OCI-LY1 (cell line): ENCODE data around the gene CXCR2.
"Not testable (repeated sequence)": the region's sequence is repeated elsewhere in the genome, so short reads cannot be mapped to it uniquely, and the experiment has no call there.

ENCODE experiments used
- H2AFZ ChIP-seq: fragments of 200-600 bp; sonication (generic), shearing (Covaris generic); 2 replicates; pipeline ENCODE4 v1.6.0; 2014; ENCODE audit warnings: antibody characterized with exemption, mild to moderate bottlenecking, low read length
- H3F3A ChIP-seq: fragments of 200-600 bp; sonication (generic), shearing (Covaris generic); 2 replicates; pipeline ENCODE4 v1.6.0; 2014; ENCODE audit warnings: mild to moderate bottlenecking, antibody characterized with exemption, low read length, moderate library complexity; ENCODE audit not compliant: insufficient read depth
- H3K27ac ChIP-seq: fragments of 200-600 bp; sonication (generic); 2 replicates; pipeline ENCODE4 v1.5.1; 2014; ENCODE audit warnings: low read length, mixed run types, mild to moderate bottlenecking, low read depth; ENCODE audit not compliant: poor library complexity, severe bottlenecking
- H3K27me3 ChIP-seq: fragments of 200-600 bp; sonication (generic); 2 replicates; pipeline ENCODE4 v1.6.0; 2014; ENCODE audit warnings: antibody characterized with exemption, mild to moderate bottlenecking, low read length, moderate library complexity; ENCODE audit not compliant: insufficient read depth
- H3K36me3 ChIP-seq: fragments of 200-600 bp; sonication (generic); 2 replicates; pipeline ENCODE4 v1.6.1; 2014; ENCODE audit warnings: mild to moderate bottlenecking, antibody characterized with exemption, low read length, moderate library complexity, mixed read lengths; ENCODE audit not compliant: insufficient read depth
- H3K4me1 ChIP-seq: fragments of 200-600 bp; sonication (generic); 2 replicates; pipeline ENCODE4 v1.5.1; 2014; ENCODE audit warnings: mild to moderate bottlenecking, low read length, moderate library complexity; ENCODE audit not compliant: insufficient read depth, severe bottlenecking
- H3K4me2 ChIP-seq: fragments of 200-600 bp; sonication (generic), shearing (Covaris generic); 2 replicates; pipeline ENCODE4 v1.6.1; 2014; ENCODE audit warnings: low read length
- H3K4me3 ChIP-seq: fragments of 200-600 bp; sonication (generic); 2 replicates; pipeline ENCODE4 v1.5.1; 2014; ENCODE audit warnings: low read length, low read depth, mild to moderate bottlenecking, mixed read lengths; ENCODE audit not compliant: poor library complexity, severe bottlenecking
- H3K79me2 ChIP-seq: fragments of 200-600 bp; shearing (Covaris generic); 2 replicates; pipeline ENCODE4 v1.6.1; 2016; ENCODE audit warnings: mixed run types, low read length, mixed read lengths; ENCODE audit not compliant: insufficient read depth
- H3K9ac ChIP-seq: fragments of 200-600 bp; sonication (generic), shearing (Covaris generic); 2 replicates; pipeline ENCODE4 v1.6.1; 2014; ENCODE audit warnings: mild to moderate bottlenecking, low read length, mixed read lengths
- H3K9me2 ChIP-seq: fragments of 200-600 bp; sonication (generic), shearing (Covaris generic); 2 replicates; pipeline ENCODE4 v1.6.1; 2014; ENCODE audit warnings: low read depth, mild to moderate bottlenecking, low read length, mixed read lengths
- H3K9me3 ChIP-seq: fragments of 200-600 bp; shearing (Covaris generic); 2 replicates; pipeline ENCODE4 v1.6.1; 2014; ENCODE audit warnings: low read length, mixed read lengths
- H4K20me1 ChIP-seq: fragments of 200-600 bp; sonication (generic), shearing (Covaris generic); 2 replicates; pipeline ENCODE4 v1.6.0; 2016; ENCODE audit warnings: mild to moderate bottlenecking, low read length; ENCODE audit not compliant: insufficient read depth
- EZH2 ChIP-seq: fragments of 200-600 bp; sonication (generic), shearing (Covaris generic); IDR thresholded peaks from 2 replicates; pipeline ENCODE4 v1.8.0; 2017; ENCODE audit warnings: borderline replicate concordance, mixed run types, mild to moderate bottlenecking, antibody characterized with exemption, low read length, moderate library complexity, mixed read lengths
- TF ChIP-seq, protein P1 (sequence below): fragments of 200-600 bp; sonication (generic), shearing (Covaris generic); IDR thresholded peaks from 2 replicates; pipeline ENCODE4 v1.5.1; 2017; ENCODE audit warnings: mild to moderate bottlenecking, antibody characterized with exemption, low read length, moderate library complexity, mixed read lengths

CXCR2 gene

DNA sequence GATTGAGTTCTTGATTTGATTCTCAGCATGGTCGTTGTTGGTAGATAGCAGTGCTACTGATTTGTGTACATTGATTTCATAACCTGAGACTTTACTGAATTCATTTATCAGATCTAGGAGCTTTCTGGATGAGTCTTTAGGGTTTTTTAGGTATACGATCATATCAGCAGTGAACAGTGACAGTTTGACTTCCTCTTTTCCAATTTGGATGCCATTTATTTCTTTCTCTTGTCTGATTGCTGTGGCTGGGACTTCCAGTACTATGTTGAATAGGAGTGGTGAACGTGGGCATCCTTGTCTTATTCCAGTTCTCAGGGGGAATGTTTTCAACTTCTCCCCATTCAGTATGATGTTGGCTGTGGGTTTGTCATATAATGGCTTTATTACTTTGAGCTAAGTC lies 27.9 kb upstream of the CXCR2 start:
- H4K20me1 ChIP-seq = no peaks in the 10 kb centered on the region
- no peaks in the 10 kb centered on the region for H3F3A ChIP-seq
- H3K79me2 ChIP-seq = no peaks in the 10 kb centered on the region
- H3K4me3 ChIP-seq = no peak overlapping the region
- no peaks in the 10 kb centered on the region for H3K4me1 ChIP-seq
- no peak overlapping the region for H2AFZ ChIP-seq
- H3K27me3 ChIP-seq = no peaks in the 10 kb centered on the region
- no peaks in the 10 kb centered on the region for H3K9me2 ChIP-seq
- H3K9ac ChIP-seq = no peak overlapping the region
- no peaks in the 10 kb centered on the region for H3K36me3 ChIP-seq
- H3K9me3 ChIP-seq = no peaks in the 10 kb centered on the region
- TF ChIP-seq EZH2 = no peak
- TF ChIP-seq, protein P1, sequence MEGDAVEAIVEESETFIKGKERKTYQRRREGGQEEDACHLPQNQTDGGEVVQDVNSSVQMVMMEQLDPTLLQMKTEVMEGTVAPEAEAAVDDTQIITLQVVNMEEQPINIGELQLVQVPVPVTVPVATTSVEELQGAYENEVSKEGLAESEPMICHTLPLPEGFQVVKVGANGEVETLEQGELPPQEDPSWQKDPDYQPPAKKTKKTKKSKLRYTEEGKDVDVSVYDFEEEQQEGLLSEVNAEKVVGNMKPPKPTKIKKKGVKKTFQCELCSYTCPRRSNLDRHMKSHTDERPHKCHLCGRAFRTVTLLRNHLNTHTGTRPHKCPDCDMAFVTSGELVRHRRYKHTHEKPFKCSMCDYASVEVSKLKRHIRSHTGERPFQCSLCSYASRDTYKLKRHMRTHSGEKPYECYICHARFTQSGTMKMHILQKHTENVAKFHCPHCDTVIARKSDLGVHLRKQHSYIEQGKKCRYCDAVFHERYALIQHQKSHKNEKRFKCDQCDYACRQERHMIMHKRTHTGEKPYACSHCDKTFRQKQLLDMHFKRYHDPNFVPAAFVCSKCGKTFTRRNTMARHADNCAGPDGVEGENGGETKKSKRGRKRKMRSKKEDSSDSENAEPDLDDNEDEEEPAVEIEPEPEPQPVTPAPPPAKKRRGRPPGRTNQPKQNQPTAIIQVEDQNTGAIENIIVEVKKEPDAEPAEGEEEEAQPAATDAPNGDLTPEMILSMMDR = no peak
- no peak overlapping the region for H3K27ac ChIP-seq
- H3K4me2 ChIP-seq = no peak overlapping the region

DNA sequence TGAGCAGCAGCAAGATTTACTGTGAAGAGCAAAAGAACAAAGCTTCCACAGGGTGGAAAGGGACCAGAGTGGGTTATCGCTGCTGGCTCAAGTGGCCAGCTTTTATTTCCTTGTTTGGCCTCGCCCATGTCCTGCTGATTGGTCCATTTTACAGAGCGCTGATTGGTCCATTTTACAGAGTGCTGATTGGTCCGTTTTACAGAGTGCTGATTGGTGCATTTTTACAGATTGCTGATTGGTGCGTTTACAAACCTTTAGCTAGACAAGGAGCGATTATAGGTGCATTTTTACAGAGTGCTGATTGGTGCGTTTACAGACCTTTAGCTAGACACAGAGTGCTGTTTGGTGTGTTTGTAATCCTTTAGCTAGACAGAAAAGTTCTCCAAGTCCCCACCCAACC lies 17.0 kb upstream of the CXCR2 start:
- not testable (repeated sequence) for H3K9me2 ChIP-seq, H3K9ac ChIP-seq, H3F3A ChIP-seq, H3K4me1 ChIP-seq, H3K36me3 ChIP-seq, H3K27me3 ChIP-seq, H3K4me2 ChIP-seq, H3K9me3 ChIP-seq, H3K27ac ChIP-seq, H3K79me2 ChIP-seq, H4K20me1 ChIP-seq, H3K4me3 ChIP-seq, H2AFZ ChIP-seq

DNA sequence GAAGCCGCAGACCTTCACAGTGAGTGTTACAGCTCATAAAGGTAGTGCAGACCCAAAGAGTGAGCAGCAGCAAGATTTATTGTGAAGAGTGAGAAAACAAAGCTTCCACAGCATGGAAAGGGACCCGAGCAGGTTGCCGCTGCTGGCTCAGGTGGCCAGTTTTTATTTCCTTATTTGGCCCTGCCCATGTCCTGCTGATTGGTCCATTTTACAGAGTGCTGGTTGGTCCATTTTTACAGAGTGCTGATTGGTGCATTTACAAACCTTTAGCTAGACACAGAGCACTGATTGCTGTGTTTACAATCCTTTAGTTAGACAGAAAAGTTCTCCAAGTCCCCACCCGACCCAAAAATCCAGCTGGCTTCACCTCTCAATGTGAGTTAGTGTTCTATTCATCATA lies 4.0 kb upstream of the CXCR2 start:
- not testable (repeated sequence) for H3K36me3 ChIP-seq, H3K4me2 ChIP-seq, H3K27me3 ChIP-seq, H3K27ac ChIP-seq, H4K20me1 ChIP-seq, H3K9ac ChIP-seq, H3K9me2 ChIP-seq, H3K4me3 ChIP-seq, H3K9me3 ChIP-seq, H3K4me1 ChIP-seq, H3K79me2 ChIP-seq, H3F3A ChIP-seq, H2AFZ ChIP-seq

DNA sequence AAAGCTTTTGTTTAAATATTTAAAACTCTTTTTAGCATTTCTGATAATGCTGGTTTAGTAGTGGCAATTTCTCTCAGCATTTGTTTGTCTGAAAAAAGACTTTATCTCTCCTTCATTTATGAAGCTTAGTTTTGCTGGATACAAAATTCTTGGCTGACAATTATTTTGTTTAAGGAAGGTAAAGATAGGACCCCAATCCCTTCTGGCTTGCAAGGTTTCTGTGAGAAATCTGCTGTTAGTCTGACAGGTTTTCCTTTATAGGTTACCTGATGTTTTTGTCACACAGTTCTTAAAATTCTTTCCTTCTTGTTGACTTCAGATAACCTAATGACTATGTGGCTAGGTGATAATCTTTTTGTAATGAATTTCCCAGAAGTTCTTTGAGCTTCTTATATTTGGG lies 3.5 kb upstream of the CXCR2 start:
- H2AFZ ChIP-seq, H3F3A ChIP-seq, H3K27me3 ChIP-seq, H3K4me3 ChIP-seq, H3K9ac ChIP-seq, H3K27ac ChIP-seq, H3K79me2 ChIP-seq, H3K4me1 ChIP-seq, H3K36me3 ChIP-seq, H3K4me2 ChIP-seq, H3K9me3 ChIP-seq, H4K20me1 ChIP-seq, H3K9me2 ChIP-seq: not testable (repeated sequence)

DNA sequence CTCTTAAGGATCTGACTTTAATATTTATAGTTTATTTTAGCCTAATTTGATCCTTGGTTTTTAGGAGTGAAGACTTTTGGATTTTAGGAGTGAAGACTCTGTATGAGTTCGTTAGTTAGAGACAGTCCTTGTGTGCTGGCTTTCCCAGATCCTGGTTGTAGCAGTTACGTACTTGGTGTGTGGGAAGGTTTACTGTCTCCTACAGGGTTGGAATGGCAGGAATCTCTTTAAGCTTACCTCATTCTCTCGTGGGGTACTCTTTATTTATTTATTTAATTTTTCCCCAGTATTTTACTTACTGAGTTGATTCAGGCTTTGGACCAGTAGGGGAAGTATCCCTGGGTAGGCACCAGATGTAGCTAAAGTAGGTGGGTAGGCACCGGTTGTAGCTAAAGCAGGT lies 1.8 kb upstream of the CXCR2 start:
- Histone ChIP-seq H3K4me1 (no peaks in the 10 kb centered on the region), H3K27ac (no peak overlapping the region)
- no peak for TF ChIP-seq EZH2
- TF ChIP-seq, protein P1 = no peak

More for the DNA sequence above, 1.8 kb upstream of the CXCR2 start:
- no peaks in the 10 kb centered on the region for H3K9me2 ChIP-seq
- no peak overlapping the region for H2AFZ ChIP-seq
- no peak overlapping the region for H3K4me2 ChIP-seq
- no peaks in the 10 kb centered on the region; the same call in 1 of the 2 replicates for H3K36me3 ChIP-seq
- no peak overlapping the region for H3K4me3 ChIP-seq
- H3K9ac ChIP-seq = no peak overlapping the region
- no peaks in the 10 kb centered on the region for H4K20me1 ChIP-seq
- H3K27me3 ChIP-seq = peaks cover 13% of the 10 kb centered on the region; the same call in 1 of the 2 replicates
- no peaks in the 10 kb centered on the region for H3K79me2 ChIP-seq
- no peaks in the 10 kb centered on the region for H3F3A ChIP-seq
- H3K9me3 ChIP-seq = no peaks in the 10 kb centered on the region
